Kidney epithelial cell (primary cell): Measurements from ENCODE around the gene MOK. TPM values are rescaled to one million over a fixed set of nuclear protein-coding genes. Genes with fewer than 3 reads are reported as not detected.
A peak's percentile ranks its signal among the peaks of the same experiment; 100 is the strongest.

Experiments
- DNase-seq: peaks from one replicate; pipeline ENCODE4 v3.0.0-alpha.2; 2010; ENCODE audit warnings: low read depth
- H3K27me3 ChIP-seq: 2 replicates; pipeline ENCODE4 v1.6.0; 2011; ENCODE audit warnings: low read length; ENCODE audit not compliant: control insufficient read depth, insufficient read depth
- H3K36me3 ChIP-seq: 2 replicates; pipeline ENCODE4 v1.5.1; 2011; ENCODE audit warnings: low read length; ENCODE audit not compliant: control insufficient read depth, insufficient read depth
- H3K4me3 ChIP-seq: 2 replicates; pipeline ENCODE4 v1.5.1; 2011; ENCODE audit warnings: low read depth, mild to moderate bottlenecking, control low read depth, low read length
- CTCF ChIP-seq: IDR thresholded peaks from 2 replicates; pipeline ENCODE4 v1.5.1; 2011; ENCODE audit warnings: mild to moderate bottlenecking, moderate library complexity, low read length, control low read depth, inconsistent platforms; ENCODE audit not compliant: insufficient read depth, poor library complexity, severe bottlenecking
- total RNA-seq: library from RNA; depleted of rRNA; stranded (reverse); fragments of >200 nt; gene quantifications from 2 replicates; pipeline ENCODE4 v1.2.3, GENCODE V29; 2015

Gene MOK
- total RNA-seq, 1 donor from 2014 or later: 5.1 TPM

- H3K27me3 ChIP-seq: no peaks in the 10 kb centered on the region
- peaks cover 2% of the 10 kb centered on the region for H3K36me3 ChIP-seq
- no peak for TF ChIP-seq CTCF
- DNase-seq: peak; percentile 14
- H3K4me3 ChIP-seq: no peak overlapping the region
Observed at GRCh38 chr14:102215071-102215470, 89.9 kb downstream of the MOK start.

GRCh38 chr14:102213984-102214658, 90.8 kb downstream of the MOK start:
- DNase-seq: no peak
- peak; percentile 21 for TF ChIP-seq CTCF
- H3K36me3 ChIP-seq: peaks cover 2% of the 10 kb centered on the region
- no peak overlapping the region for H3K4me3 ChIP-seq
- no peaks in the 10 kb centered on the region for H3K27me3 ChIP-seq

DNA sequence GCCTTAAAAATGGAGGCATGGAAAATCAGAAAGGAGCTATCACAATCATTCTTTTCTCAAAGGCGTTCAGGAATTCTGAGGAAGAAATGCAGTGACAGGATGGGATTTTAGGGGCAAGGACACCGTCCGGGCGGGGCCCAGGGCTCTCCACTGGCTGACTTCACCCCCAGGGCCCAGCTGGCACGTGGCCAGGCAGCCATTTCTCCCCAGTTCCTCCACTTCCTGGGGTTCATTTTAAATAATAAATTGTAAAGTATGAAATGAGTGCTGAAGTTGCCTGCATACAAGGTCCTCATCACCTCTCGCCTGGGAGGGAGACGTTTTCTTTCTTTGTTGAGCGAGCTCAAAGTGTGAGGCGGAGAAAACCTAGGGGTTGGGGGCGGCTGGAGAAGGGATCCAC, 91.5 kb downstream of the MOK start:
- H3K36me3 ChIP-seq: peaks cover 2% of the 10 kb centered on the region
- no peak for TF ChIP-seq CTCF

GRCh38 chr14:102212845-102213244, 92.1 kb downstream of the MOK start:
- Histone ChIP-seq H3K4me3 (no peak overlapping the region), H3K36me3 (peaks cover 2% of the 10 kb centered on the region), H3K27me3 (no peaks in the 10 kb centered on the region)
- no peak for TF ChIP-seq CTCF
- no peak for DNase-seq

More for the DNA sequence above, 91.5 kb downstream of the MOK start:
- no peak for DNase-seq
- H3K4me3 ChIP-seq: no peak overlapping the region
- no peaks in the 10 kb centered on the region for H3K27me3 ChIP-seq

- no peak overlapping the region for H3K4me3 ChIP-seq
- H3K27me3 ChIP-seq: no peaks in the 10 kb centered on the region
- DNase-seq: no peak
- H3K36me3 ChIP-seq: no peaks in the 10 kb centered on the region
- no peak for TF ChIP-seq CTCF
Observed at GRCh38 chr14:102212356-102212755, 92.6 kb downstream of the MOK start.

GRCh38 chr14:102211240-102211639, 93.7 kb downstream of the MOK start:
- H3K36me3 ChIP-seq: no peaks in the 10 kb centered on the region
- no peak for TF ChIP-seq CTCF
- no peaks in the 10 kb centered on the region for H3K27me3 ChIP-seq
- no peak for DNase-seq
- no peak overlapping the region for H3K4me3 ChIP-seq
